HG03060 (cell line): ENCODE measurements around the gene CLBA1.
"Not testable (repeated sequence)": the region's sequence is repeated elsewhere in the genome, so short reads cannot be mapped to it uniquely, and the experiment has no call there.

Source experiments
- ATAC-seq: cut with Tn5 transposase; IDR thresholded peaks from one replicate; pipeline ENCODE4 v1.9.1; 2021; ENCODE audit warnings: low read depth, moderate number of reproducible peaks; ENCODE audit not compliant: unreplicated experiment

CLBA1 gene

GRCh38 chr14:105020815-105021655 lies 35.4 kb downstream of the CLBA1 start, which contains the start of gene CDCA4:
Gene CDCA4 (minus strand): TSS chr14:105021083. CDS start chr14:105011929, 9,154 bp downstream.
- peak; percentile 29 for ATAC-seq

DNA sequence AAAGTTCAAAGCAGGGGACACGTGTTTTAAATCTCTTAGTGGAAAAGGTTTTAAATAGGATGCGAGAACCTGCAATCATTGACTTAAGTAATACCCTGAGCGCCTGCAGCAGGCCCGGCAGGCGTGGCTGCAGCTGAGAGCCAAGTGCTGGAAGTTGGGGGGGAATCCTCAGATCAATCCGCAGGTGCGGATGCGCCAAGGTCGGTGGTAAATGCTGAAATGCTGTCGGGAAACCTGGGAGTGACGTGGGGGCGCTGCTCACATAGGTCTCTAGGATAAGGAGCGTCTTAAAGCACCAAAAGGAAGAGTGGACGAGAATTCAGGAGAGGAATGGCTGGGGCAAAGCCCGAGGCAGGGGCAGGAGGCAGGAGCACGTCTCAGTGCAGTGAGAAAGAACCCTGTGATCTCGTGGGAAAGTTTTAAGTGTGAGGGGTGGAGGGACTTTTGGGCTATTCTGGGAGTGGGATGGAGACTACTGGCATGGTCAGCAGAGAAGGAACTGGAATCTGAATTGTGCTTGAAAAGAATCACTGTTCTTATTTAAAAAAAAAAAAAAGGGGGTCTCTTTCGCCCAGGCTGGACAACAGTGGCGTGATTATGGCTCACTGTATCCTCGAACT lies 36.2 kb downstream of the CLBA1 start:
- no peak for ATAC-seq

GRCh38 chr14:105022276-105022670 lies 36.7 kb downstream of the CLBA1 start:
- no peak for ATAC-seq

DNA sequence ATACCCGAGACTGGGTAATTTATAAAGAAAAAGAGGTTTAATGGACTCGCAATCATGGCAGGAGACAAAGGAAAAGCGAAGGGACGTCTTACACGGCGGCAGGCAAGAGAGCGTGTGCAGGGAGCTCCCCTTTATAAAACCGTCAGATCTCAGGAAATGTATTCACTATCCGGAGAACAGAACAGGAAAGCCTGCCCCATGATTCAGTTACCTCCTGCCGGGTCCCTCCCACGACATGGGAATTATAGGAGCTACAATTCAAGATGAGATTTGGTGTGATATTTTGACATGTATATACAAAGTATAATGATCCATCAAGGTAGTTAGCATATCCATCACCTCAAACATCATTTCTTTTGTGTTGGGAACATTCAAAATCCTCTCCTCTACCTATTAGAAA lies 37.6 kb downstream of the CLBA1 start:
- ATAC-seq: no peak

DNA sequence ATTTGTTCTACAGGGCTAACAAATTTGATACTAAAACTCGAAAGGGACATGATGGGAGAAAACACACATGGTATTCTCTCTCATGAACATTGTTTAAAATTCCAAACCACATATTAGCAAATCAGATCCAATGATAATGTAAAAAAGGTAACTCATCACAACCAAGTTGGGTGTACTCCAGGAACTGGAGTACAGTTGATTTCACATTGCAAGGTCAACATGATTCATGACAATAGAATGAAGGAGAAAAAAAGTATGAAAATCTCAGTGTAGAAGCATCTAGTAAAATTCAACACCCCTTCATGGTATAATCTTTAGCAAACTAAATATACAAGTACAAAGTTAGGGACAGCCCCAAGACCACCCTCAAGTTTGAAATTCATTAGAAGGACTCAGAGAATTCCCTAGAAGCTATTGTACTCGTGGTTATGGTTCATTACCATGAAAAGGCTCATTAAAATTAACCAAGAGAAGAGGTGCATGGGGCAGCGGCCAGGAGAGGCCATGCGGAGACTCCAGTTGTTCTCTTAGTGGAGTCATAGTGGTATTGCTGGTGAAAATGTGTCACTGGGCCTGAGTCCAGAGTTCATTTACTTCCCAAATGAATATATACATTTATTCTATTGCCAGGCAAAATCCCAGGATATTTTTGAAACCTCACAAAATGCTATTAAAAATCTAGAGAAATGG lies 38.3 kb downstream of the CLBA1 start:
- no peak for ATAC-seq

- ATAC-seq: no peak
These were observed 39.8 kb downstream of the CLBA1 start for GRCh38 chr14:105025429-105025828.

DNA sequence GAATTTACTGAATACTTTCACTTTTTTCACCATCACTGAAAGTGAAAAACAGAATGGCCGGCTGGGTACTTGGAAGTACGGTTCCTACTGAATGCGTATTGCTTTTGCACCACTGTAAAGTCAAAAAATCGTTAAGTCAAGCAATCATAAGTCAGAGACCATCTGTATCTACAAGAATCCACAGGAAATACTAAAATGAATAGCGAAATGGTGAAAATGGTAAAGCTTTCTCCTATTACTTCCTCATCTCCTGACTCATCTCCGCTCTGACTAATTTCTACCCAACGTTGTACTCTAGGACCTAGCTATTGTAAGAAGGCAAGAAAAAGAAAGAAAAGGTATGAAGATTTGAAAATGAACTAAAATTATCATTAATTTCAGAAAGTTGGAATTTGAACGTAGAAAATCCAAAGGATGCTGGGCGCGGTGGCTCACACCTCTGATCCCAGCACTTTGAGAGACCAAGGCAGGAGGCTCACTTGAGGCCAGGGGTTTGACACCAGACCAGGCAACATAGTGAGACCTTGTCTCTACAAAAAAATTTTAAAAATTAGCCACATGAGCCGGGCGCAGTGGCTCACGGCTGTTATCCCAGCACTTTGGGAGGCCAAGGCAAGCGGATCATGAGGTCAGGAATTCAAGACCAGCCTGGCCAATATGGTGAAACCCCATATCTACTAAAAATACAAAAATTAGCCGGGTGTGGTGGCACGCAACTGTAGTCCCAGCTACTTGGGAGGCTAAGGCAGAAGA lies 40.6 kb downstream of the CLBA1 start:
- ATAC-seq: peak; percentile 31

- no peak for ATAC-seq
These were observed 41.4 kb downstream of the CLBA1 start for GRCh38 chr14:105026802-105027563.

GRCh38 chr14:105027718-105028117 lies 42.1 kb downstream of the CLBA1 start:
- ATAC-seq: not testable (repeated sequence)

- ATAC-seq: no peak
These were observed 42.8 kb downstream of the CLBA1 start for GRCh38 chr14:105028251-105028927.

DNA sequence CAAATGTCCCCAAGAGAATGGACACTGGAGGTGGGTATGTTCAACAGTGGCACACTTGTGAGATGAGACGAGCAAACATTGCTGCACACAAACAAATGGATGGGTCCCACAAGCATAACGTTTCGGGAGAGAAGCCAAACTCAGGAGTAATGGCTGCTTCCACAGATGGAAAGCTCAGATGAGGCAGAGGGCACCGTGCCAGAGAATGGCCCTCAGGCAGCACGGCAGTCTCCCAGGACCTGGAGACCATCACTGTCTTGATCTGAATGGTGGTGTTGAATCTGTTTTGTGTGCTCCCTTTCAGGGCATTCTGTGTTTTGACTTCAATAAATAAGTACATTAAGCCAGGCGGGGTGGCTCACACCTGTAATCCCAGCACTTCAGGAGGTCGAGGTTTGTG lies 43.8 kb downstream of the CLBA1 start:
- ATAC-seq: no peak

DNA sequence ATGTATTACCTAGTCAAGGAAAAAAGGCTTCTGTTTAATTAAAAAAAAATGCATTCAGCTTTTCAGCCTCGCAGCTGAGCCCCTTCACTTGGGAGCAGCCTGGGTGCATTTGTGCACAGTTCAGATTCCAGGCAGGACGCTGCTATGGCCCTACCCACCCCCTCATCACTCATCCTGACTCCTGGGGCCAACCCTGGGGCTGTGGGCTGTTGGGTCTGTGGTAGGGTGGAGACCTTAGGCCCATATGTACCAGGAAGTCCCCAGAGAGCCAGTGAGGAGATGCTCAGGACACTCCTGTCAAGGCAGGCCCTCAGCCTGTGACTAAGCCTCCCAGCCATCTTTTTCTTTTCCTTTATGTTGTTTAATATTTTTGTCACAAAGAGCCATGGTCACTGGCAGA lies 44.6 kb downstream of the CLBA1 start:
- ATAC-seq: no peak

GRCh38 chr14:105030836-105031396 lies 45.3 kb downstream of the CLBA1 start:
- ATAC-seq: no peak

- ATAC-seq: not testable (repeated sequence)
These were observed 46.9 kb downstream of the CLBA1 start for GRCh38 chr14:105032451-105032901.

- ATAC-seq: not testable (repeated sequence)
These were observed 47.9 kb downstream of the CLBA1 start for GRCh38 chr14:105033412-105033900.

GRCh38 chr14:105034315-105035039 lies 48.9 kb downstream of the CLBA1 start:
- no peak for ATAC-seq

- not testable (repeated sequence) for ATAC-seq
These were observed 50.0 kb downstream of the CLBA1 start for GRCh38 chr14:105035616-105036015.
